GM12892 (cell line): ENCODE results near the gene TMEM63A.

Experiments used
- POLR2A ChIP-seq: IDR thresholded peaks from 2 replicates; pipeline ENCODE4 v1.6.1; 2011; ENCODE audit warnings: low read depth, low read length, control low read depth
- POLR2AphosphoS5 ChIP-seq: IDR thresholded peaks from 2 replicates; pipeline ENCODE4 v1.6.1; 2011; ENCODE audit warnings: low read depth, low read length, control low read depth
- TAF1 ChIP-seq: IDR thresholded peaks from 2 replicates; pipeline ENCODE4 v1.6.1; 2011; ENCODE audit warnings: low read depth, mild to moderate bottlenecking, control low read depth, low read length, borderline replicate concordance

- TF ChIP-seq POLR2A (no peak), POLR2AphosphoS5 (no peak), TAF1 (no peak)
Measured at GRCh38 chr1:225885336-225885735, 3.2 kb upstream of the TMEM63A start.
